Measurements from ENCODE around the gene HLA-DQA1.
"Not testable (repeated sequence)": the region's sequence is repeated elsewhere in the genome, so short reads cannot be mapped to it uniquely, and the experiment has no call there.

The HLA-DQA1 gene

GRCh38 chr6:32671908-32672307, 34.7 kb downstream of the HLA-DQA1 start:
- not testable (repeated sequence) for H3K27ac ChIP-seq (ENCODE audit: low read depth, low read length); H3K4me3 ChIP-seq (ENCODE audit: low read depth, low read length); H3K4me1 ChIP-seq (ENCODE audit: control insufficient read depth, insufficient read depth, low read length); H3K9ac ChIP-seq (ENCODE audit: low read depth, low read length); H3K9me3 ChIP-seq (ENCODE audit: control insufficient read depth, insufficient read depth, low read length); H3K27me3 ChIP-seq (ENCODE audit: control insufficient read depth, insufficient read depth, low read length); H3K36me3 ChIP-seq (ENCODE audit: control insufficient read depth, insufficient read depth, low read length)

- not testable (repeated sequence) for H3K9ac ChIP-seq (ENCODE audit: low read depth, low read length); H3K27ac ChIP-seq (ENCODE audit: low read depth, low read length); H3K4me1 ChIP-seq (ENCODE audit: control insufficient read depth, insufficient read depth, low read length); H3K36me3 ChIP-seq (ENCODE audit: control insufficient read depth, insufficient read depth, low read length); H3K9me3 ChIP-seq (ENCODE audit: control insufficient read depth, insufficient read depth, low read length); H3K4me3 ChIP-seq (ENCODE audit: low read depth, low read length); H3K27me3 ChIP-seq (ENCODE audit: control insufficient read depth, insufficient read depth, low read length)
Observed at GRCh38 chr6:32674123-32674522, 36.9 kb downstream of the HLA-DQA1 start.

DNA sequence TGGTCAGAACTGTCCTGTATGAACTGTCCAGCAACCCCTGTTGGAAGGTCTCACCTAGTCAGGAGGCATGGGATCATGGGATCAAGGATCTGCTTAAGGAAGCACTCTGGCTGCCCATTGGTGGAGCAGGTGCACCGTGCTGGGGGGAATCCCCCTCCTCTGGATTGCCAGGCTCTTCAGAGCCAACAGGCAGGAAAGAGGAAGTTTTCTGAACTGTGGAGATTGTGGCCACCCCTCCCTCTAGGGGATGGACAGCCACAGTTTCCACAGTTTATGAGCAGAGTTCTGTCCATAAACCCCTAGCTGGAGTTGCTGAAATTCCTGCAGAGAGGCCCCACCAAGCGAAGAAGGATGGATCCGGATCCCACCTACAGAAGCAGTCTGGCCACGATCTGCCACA, 42.3 kb downstream of the HLA-DQA1 start:
- Histone ChIP-seq H3K4me3 (ENCODE audit: low read depth, low read length) (no peak overlapping the region), H3K9ac (ENCODE audit: low read depth, low read length) (no peak overlapping the region), H3K27ac (ENCODE audit: low read depth, low read length) (no peak overlapping the region), H3K9me3 (ENCODE audit: control insufficient read depth, insufficient read depth, low read length) (0 out of 2 replicates have a peak, but pooled peaks cover 2% of the 10 kb centered on the region), H3K36me3 (ENCODE audit: control insufficient read depth, insufficient read depth, low read length) (no peaks in the 10 kb centered on the region), H3K4me1 (ENCODE audit: control insufficient read depth, insufficient read depth, low read length) (no peaks in the 10 kb centered on the region), H3K27me3 (ENCODE audit: control insufficient read depth, insufficient read depth, low read length) (no peaks in the 10 kb centered on the region)

DNA sequence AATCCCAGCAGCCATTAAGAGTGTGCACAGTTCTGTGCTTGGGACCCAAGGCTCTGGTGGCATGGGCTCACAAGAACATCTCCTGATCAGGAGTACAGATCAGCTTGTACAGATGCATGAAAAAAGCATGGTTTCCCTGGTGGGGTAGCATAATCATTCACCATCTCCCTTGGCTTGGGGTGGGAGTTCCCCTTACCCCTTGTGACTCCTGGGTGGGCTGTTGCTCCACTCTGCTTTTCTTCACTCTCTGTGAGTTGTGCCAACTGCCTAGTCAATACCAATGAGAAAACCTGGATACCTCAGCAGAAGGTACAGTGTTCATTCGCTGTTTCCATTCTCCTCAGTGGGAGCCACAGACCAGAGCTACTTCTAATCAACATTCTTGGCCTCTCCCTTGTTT, 42.8 kb downstream of the HLA-DQA1 start:
- no peak overlapping the region for H3K4me3 ChIP-seq (ENCODE audit: low read depth, low read length)
- H3K27ac ChIP-seq (ENCODE audit: low read depth, low read length), result no peak overlapping the region
- no peak overlapping the region for H3K9ac ChIP-seq (ENCODE audit: low read depth, low read length)
- H3K27me3 ChIP-seq (ENCODE audit: control insufficient read depth, insufficient read depth, low read length), result no peaks in the 10 kb centered on the region
- 0 out of 2 replicates have a peak, but pooled peaks cover 2% of the 10 kb centered on the region for H3K9me3 ChIP-seq (ENCODE audit: control insufficient read depth, insufficient read depth, low read length)
- H3K4me1 ChIP-seq (ENCODE audit: control insufficient read depth, insufficient read depth, low read length), result no peaks in the 10 kb centered on the region
- no peaks in the 10 kb centered on the region for H3K36me3 ChIP-seq (ENCODE audit: control insufficient read depth, insufficient read depth, low read length)

DNA sequence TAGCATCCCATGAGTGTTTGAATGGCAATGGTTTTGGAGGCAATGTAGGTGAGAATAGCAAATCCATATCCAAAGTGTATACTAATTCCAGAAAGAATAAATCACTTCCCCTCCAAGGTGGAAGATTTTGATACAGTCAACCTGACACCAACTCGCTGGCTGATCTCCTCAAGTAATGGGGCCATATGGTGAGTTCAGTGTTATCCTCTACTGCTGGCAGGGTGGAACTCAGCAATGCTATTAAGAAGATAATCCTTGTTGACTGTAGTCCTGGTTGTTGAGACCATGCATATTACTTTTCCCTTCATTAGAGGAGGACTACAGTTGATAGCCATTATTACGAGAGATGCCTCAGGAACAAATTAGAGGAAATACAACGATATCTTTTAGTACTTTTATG, 47.0 kb downstream of the HLA-DQA1 start:
- Histone ChIP-seq H3K4me1 (ENCODE audit: control insufficient read depth, insufficient read depth, low read length) (no peaks in the 10 kb centered on the region), H3K9me3 (ENCODE audit: control insufficient read depth, insufficient read depth, low read length) (no peaks in the 10 kb centered on the region), H3K4me3 (ENCODE audit: low read depth, low read length) (no peak overlapping the region), H3K36me3 (ENCODE audit: control insufficient read depth, insufficient read depth, low read length) (no peaks in the 10 kb centered on the region), H3K27ac (ENCODE audit: low read depth, low read length) (no peak overlapping the region), H3K9ac (ENCODE audit: low read depth, low read length) (no peak overlapping the region), H3K27me3 (ENCODE audit: control insufficient read depth, insufficient read depth, low read length) (no peaks in the 10 kb centered on the region)

GRCh38 chr6:32685603-32686002, 48.4 kb downstream of the HLA-DQA1 start:
- Histone ChIP-seq H3K9ac (ENCODE audit: low read depth, low read length) (no peak overlapping the region), H3K4me1 (ENCODE audit: control insufficient read depth, insufficient read depth, low read length) (no peaks in the 10 kb centered on the region), H3K27me3 (ENCODE audit: control insufficient read depth, insufficient read depth, low read length) (no peaks in the 10 kb centered on the region), H3K4me3 (ENCODE audit: low read depth, low read length) (no peak overlapping the region), H3K9me3 (ENCODE audit: control insufficient read depth, insufficient read depth, low read length) (no peaks in the 10 kb centered on the region), H3K27ac (ENCODE audit: low read depth, low read length) (no peak overlapping the region), H3K36me3 (ENCODE audit: control insufficient read depth, insufficient read depth, low read length) (no peaks in the 10 kb centered on the region)

DNA sequence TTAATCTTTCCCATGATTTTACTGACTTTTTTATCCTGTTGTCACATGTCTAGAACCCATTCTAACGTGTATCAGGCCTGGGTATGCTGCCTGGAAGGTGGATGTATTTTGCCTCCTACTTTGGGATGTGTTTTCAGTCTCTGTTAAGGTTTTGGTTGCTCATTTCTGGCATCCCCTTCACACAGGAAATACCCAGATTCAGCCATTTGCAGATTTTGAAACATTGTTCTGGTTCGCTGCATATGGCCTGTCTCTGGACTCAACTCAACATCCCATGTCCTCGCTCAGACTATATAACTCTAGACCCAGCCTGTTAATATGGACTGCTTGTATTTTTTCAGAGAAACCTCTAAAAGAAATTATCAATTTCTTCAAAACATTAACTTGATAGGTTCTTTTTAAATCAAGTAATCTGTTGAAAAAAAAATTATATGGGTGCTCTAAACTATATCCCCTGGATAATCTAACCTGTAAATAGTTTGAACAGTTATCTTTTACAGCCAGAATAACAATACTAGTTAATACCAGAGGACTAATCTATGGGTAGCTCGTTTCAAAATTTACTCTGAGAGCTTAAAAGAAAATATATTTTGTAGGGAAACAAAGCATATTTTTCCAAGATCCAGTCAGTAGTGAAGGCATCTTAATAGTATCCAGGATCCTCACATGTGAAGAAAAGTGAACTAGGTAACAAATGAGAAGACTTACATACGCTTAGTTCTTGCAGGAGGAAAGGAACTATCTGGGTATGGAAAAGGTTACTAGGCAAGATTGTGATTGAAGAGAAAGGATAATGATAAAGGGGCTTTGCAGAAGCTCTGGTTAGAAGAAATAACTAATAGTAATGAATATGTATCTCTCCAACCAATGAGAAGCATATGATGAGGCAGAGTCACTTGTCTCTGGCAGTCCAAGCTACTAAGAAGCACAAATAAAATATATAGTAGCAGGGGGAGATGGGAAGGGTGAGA, 52.6 kb downstream of the HLA-DQA1 start:
- Histone ChIP-seq H3K4me3 (ENCODE audit: low read depth, low read length) (no peak overlapping the region), H3K36me3 (ENCODE audit: control insufficient read depth, insufficient read depth, low read length) (no peaks in the 10 kb centered on the region), H3K27ac (ENCODE audit: low read depth, low read length) (no peak overlapping the region), H3K27me3 (ENCODE audit: control insufficient read depth, insufficient read depth, low read length) (no peaks in the 10 kb centered on the region), H3K9ac (ENCODE audit: low read depth, low read length) (no peak overlapping the region), H3K9me3 (ENCODE audit: control insufficient read depth, insufficient read depth, low read length) (no peaks in the 10 kb centered on the region), H3K4me1 (ENCODE audit: control insufficient read depth, insufficient read depth, low read length) (no peaks in the 10 kb centered on the region)

- Histone ChIP-seq H3K9ac (ENCODE audit: low read depth, low read length) (no peak overlapping the region), H3K9me3 (ENCODE audit: control insufficient read depth, insufficient read depth, low read length) (no peaks in the 10 kb centered on the region), H3K27me3 (ENCODE audit: control insufficient read depth, insufficient read depth, low read length) (no peaks in the 10 kb centered on the region), H3K36me3 (ENCODE audit: control insufficient read depth, insufficient read depth, low read length) (no peaks in the 10 kb centered on the region), H3K4me3 (ENCODE audit: low read depth, low read length) (no peak overlapping the region), H3K27ac (ENCODE audit: low read depth, low read length) (no peak overlapping the region), H3K4me1 (ENCODE audit: control insufficient read depth, insufficient read depth, low read length) (no peaks in the 10 kb centered on the region)
Observed at GRCh38 chr6:32692019-32692418, 54.8 kb downstream of the HLA-DQA1 start.
